ENCODE data around the gene LRRC8A.
"Not testable (repeated sequence)": the region's sequence is repeated elsewhere in the genome, so short reads cannot be mapped to it uniquely, and the experiment has no call there.

The LRRC8A gene

DNA sequence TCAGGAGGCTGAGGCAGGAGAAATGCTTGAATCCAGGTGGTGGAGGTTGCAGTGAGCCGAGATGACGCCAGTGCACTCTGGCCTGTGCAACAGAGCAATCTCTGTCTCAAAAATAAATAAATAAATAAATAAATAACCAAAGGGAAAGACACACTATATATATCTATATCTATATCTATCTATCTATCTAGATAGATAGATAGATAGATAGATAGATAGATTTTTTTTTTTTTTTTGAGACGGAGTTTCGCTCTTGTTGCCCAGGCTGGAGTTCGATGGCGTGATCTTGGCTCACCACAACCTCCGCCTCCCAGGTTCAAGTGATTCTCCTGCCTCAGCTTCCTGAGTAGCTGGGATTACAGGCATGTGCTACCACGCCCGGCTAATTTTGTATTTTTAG is 79.5 kb downstream of the LRRC8A start:
- not testable (repeated sequence) for DNase-seq (ENCODE audit: low read depth in 2 of 2)

Data from stimulated activated CD8-positive, alpha-beta memory T cell treated with anti-CD3 and anti-CD28 coated beads, Interleukin-7, amount 100 ng/mL, for 4 hours (primary cell).